Central memory CD8-positive, alpha-beta T cell (primary cell): Measurements from ENCODE around the gene SEC23A.
"Not testable (repeated sequence)": the region's sequence is repeated elsewhere in the genome, so short reads cannot be mapped to it uniquely, and the experiment has no call there.

Experiments
- ATAC-seq: fragments of 150-1000 bp; cut with Tn5 transposase; replicated peaks from 2 replicates; pipeline ENCODE4 v1.10.0; 2022; ENCODE audit warnings: mild to moderate bottlenecking, moderate FRiP score, moderate number of reproducible peaks; ENCODE audit not compliant: poor library complexity, severe bottlenecking; ENCODE audit errors: extremely low read depth
- DNase-seq, 2 donors: peaks; one replicate each; pipeline ENCODE4 v3.0.0; 2021; ENCODE audit warnings: low spot score in 2 of 2
- H3K27ac Mint-ChIP-seq: one replicate; pipeline ENCODE4 v1.8.0; 2022; ENCODE audit warnings: low read depth, mild to moderate bottlenecking, moderate library complexity, mixed read lengths
- H3K27me3 Mint-ChIP-seq: one replicate; pipeline ENCODE4 v1.8.0; 2022; ENCODE audit warnings: mixed read lengths
- H3K36me3 Mint-ChIP-seq: one replicate; pipeline ENCODE4 v1.8.0; 2022; ENCODE audit warnings: mild to moderate bottlenecking, moderate library complexity, mixed read lengths; ENCODE audit not compliant: insufficient read depth
- H3K4me1 Mint-ChIP-seq: one replicate; pipeline ENCODE4 v1.8.0; 2022; ENCODE audit warnings: mixed read lengths
- H3K4me3 Mint-ChIP-seq: one replicate; pipeline ENCODE4 v1.8.0; 2022; ENCODE audit warnings: mild to moderate bottlenecking, moderate library complexity, mixed read lengths
- H3K9me3 Mint-ChIP-seq: one replicate; pipeline ENCODE4 v1.8.0; 2022; ENCODE audit warnings: mixed read lengths

Gene SEC23A

GRCh38 chr14:39080886-39081285 is 22.1 kb downstream of the SEC23A start:
- H3K27ac Mint-ChIP-seq = peak overlapping the region; percentile 25
- DNase-seq (no peak), ATAC-seq (no peak)
- H3K4me3 Mint-ChIP-seq = no peak overlapping the region
- H3K4me1 Mint-ChIP-seq = peaks cover 10% of the 10 kb centered on the region
- no peaks in the 10 kb centered on the region for H3K9me3 Mint-ChIP-seq
- H3K27me3 Mint-ChIP-seq = no peaks in the 10 kb centered on the region
- H3K36me3 Mint-ChIP-seq = peaks cover 59% of the 10 kb centered on the region

DNA sequence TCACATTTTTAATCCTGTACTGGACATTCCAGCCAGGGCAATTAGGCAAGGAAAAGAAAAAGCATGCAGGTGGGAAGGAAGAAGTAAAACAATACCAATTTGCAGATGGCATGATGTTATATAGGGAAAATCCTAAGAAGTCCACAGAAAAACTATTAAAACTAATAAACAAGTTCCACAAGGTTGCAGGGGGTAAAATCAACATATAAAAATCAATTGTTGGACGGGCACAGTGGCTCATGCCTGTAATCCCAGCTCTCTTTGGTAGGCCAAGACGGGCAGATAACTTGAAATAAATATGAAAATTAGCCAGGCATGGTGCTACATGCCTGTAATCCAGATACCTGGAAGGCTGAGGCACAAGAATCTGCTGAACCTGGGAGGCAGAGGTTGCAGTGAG is 31.9 kb downstream of the SEC23A start:
- peaks cover 22% of the 10 kb centered on the region for H3K4me1 Mint-ChIP-seq
- H3K27me3 Mint-ChIP-seq = no peaks in the 10 kb centered on the region
- no peaks in the 10 kb centered on the region for H3K9me3 Mint-ChIP-seq
- ATAC-seq = no peak
- peaks cover 60% of the 10 kb centered on the region for H3K36me3 Mint-ChIP-seq
- H3K27ac Mint-ChIP-seq = no peak overlapping the region
- H3K4me3 Mint-ChIP-seq = no peak overlapping the region
- DNase-seq = no peak

GRCh38 chr14:39069923-39070322 is 33.1 kb downstream of the SEC23A start:
- no peak overlapping the region for H3K4me3 Mint-ChIP-seq
- peaks cover 57% of the 10 kb centered on the region for H3K36me3 Mint-ChIP-seq
- peak overlapping the region; percentile 26 for H3K27ac Mint-ChIP-seq
- H3K9me3 Mint-ChIP-seq = no peaks in the 10 kb centered on the region
- H3K27me3 Mint-ChIP-seq = no peaks in the 10 kb centered on the region
- DNase-seq = no peak
- ATAC-seq = no peak
- H3K4me1 Mint-ChIP-seq = peaks cover 22% of the 10 kb centered on the region

DNA sequence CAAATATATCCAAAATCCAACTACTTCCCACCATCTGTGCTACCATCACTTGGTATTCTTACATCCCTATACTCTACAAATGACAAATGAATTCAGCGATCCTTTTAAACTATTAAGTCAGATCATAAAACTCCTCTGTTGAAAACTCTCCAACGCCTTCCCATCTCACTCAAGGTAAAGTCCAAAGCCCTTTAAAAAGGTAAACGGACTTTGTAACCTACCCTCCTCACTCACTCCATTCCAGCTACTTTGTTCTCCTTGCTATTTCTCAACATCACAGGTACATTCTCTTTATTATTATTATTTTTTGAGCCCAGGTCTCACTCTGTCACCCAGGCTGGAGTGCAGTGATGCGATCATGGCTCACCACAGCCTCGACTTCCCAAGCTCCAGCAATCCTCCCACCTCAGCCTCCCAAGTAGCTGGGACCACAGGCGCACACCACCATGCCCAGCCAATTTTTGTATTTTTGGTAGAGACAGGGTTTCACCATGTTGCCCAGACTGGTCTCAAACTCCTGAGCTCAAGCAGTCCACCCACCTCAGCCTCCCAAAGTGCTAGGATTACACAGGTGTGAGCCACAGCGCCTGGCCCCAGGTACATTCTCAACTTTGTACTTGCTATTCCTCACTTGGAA is 33.7 kb downstream of the SEC23A start:
- not testable (repeated sequence) for H3K4me3 Mint-ChIP-seq, H3K27me3 Mint-ChIP-seq, DNase-seq, H3K9me3 Mint-ChIP-seq, ATAC-seq
- Mint-ChIP-seq H3K4me1 (peaks cover 22% of the 10 kb centered on the region), H3K36me3 (peaks cover 57% of the 10 kb centered on the region), H3K27ac (peak overlapping the region; percentile 26)

- Mint-ChIP-seq H3K27ac (no peak overlapping the region), H3K4me1 (no peaks in the 10 kb centered on the region), H3K36me3 (peaks cover 42% of the 10 kb centered on the region), H3K4me3 (no peak overlapping the region), H3K27me3 (no peaks in the 10 kb centered on the region), H3K9me3 (no peaks in the 10 kb centered on the region)
- no peak for DNase-seq
- ATAC-seq = no peak
These were observed 42.1 kb downstream of the SEC23A start for GRCh38 chr14:39060818-39061437.

- H3K9me3 Mint-ChIP-seq = no peaks in the 10 kb centered on the region
- H3K4me1 Mint-ChIP-seq = no peaks in the 10 kb centered on the region
- DNase-seq (no peak), ATAC-seq (no peak)
- no peak overlapping the region for H3K27ac Mint-ChIP-seq
- no peaks in the 10 kb centered on the region for H3K27me3 Mint-ChIP-seq
- H3K36me3 Mint-ChIP-seq = peaks cover 38% of the 10 kb centered on the region
- H3K4me3 Mint-ChIP-seq = no peak overlapping the region
These were observed 47.1 kb downstream of the SEC23A start for GRCh38 chr14:39055786-39056474.

DNA sequence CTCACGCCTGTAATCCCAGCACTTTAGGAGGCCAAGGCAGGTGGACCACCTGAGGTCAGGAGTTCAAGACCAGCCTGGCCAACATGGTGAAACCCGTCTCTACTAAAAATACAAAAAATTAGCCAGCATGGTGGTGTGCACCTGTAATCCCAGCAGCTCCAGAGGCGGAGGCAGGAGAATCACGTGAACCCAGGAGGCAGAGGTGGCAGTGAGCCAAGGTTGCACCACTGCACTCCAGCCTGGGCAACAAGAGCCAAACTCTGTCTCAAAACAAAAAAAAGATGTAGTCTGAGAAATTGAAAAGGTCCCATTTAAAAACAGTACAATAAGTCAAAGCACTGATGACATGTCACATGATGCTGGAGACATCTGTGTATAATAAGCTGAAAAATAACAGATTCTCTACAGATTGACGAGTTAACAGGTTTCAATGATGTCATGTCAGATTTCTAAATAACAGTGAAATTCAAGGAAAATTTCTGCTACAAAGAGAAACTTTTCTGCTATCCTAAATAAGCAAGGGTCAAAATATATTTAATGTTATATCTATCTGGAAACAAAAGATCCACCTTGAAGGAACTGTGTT is 50.1 kb downstream of the SEC23A start:
- not testable (repeated sequence) for ATAC-seq, H3K27me3 Mint-ChIP-seq, H3K27ac Mint-ChIP-seq, H3K9me3 Mint-ChIP-seq, H3K4me3 Mint-ChIP-seq, DNase-seq, H3K4me1 Mint-ChIP-seq
- peaks cover 43% of the 10 kb centered on the region for H3K36me3 Mint-ChIP-seq

DNA sequence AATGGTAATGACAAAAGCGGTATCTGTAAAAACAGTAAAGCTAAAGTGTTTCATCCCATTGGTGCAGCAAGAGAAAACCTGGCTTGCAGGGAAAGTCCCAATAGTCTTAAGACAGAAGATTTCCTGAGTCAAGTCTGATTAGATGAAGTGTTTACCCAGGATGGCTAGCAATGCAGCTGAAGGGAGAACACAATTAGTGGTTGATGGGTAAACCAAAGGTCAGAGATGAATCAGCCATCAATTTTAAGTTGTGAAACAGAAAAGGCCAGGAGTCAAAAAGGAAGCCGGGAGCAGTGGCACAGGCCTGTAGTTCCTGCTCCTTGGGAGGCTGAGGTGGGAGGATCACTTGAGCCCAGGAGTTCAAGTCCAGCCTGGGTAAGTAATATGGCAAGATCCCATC is 52.6 kb downstream of the SEC23A start:
- no peaks in the 10 kb centered on the region for H3K27me3 Mint-ChIP-seq
- H3K27ac Mint-ChIP-seq = no peak overlapping the region
- no peak overlapping the region for H3K4me3 Mint-ChIP-seq
- H3K36me3 Mint-ChIP-seq = peaks cover 59% of the 10 kb centered on the region
- ATAC-seq = no peak
- no peak for DNase-seq
- no peaks in the 10 kb centered on the region for H3K9me3 Mint-ChIP-seq
- peaks cover 6% of the 10 kb centered on the region for H3K4me1 Mint-ChIP-seq

DNA sequence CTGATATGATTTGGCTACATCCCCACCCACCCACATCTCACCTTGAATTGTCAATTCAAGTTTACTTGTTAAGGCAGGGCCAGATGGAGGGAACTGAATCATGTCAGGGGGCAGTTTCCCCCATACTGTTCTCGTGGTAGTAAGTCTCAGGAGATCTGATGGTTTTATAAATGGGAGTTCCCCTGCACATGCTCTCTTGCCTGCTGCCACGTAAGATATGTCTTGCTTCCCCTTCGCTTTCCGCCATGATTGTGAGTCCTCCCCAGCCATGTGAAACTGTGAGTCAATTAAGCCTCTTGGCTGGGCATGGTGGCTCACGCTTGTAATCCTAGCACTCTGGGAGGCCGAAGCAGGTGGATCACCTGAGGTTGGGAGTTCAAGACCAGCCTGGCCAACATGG is 57.1 kb downstream of the SEC23A start:
- not testable (repeated sequence) for ATAC-seq, H3K27me3 Mint-ChIP-seq, H3K4me1 Mint-ChIP-seq, H3K4me3 Mint-ChIP-seq, H3K27ac Mint-ChIP-seq, H3K9me3 Mint-ChIP-seq, DNase-seq
- H3K36me3 Mint-ChIP-seq = peaks cover 52% of the 10 kb centered on the region

DNA sequence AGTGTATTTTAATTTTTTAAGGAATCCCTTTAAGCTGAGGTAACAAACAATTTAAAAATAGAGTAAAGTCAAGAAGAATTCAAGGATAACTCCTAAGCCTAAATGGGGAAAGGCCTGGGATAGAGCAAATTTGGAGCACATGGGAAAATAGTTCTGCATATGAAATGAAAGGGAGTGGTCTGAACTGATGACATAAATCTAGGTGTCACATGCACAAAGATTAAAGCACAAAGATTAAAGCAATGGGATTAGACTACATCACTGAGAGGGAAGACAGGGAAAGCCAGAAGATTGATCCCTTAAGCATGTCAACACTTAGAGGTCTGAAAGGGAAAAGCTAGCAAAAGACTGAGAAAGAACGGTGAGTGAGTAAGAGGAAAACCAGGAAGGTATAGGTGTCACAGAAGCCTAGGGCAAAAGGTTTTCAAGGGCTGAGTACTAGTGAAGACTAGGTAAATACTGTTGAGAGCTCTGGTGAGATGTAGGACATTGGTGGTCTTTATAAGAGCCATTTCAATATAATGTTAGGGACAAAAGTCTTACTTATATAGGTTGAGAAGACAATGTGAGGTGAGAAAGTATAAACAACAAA is 59.6 kb downstream of the SEC23A start:
- peaks cover 51% of the 10 kb centered on the region for H3K36me3 Mint-ChIP-seq
- H3K27ac Mint-ChIP-seq = no peak overlapping the region
- H3K4me1 Mint-ChIP-seq = peaks cover 6% of the 10 kb centered on the region
- H3K9me3 Mint-ChIP-seq = no peaks in the 10 kb centered on the region
- ATAC-seq (no peak), DNase-seq (no peak)
- no peak overlapping the region for H3K4me3 Mint-ChIP-seq
- H3K27me3 Mint-ChIP-seq = no peaks in the 10 kb centered on the region

GRCh38 chr14:39040529-39040928 is 62.5 kb downstream of the SEC23A start:
- H3K36me3 Mint-ChIP-seq = peaks cover 33% of the 10 kb centered on the region
- H3K27ac Mint-ChIP-seq = no peak overlapping the region
- H3K9me3 Mint-ChIP-seq = no peaks in the 10 kb centered on the region
- DNase-seq (no peak), ATAC-seq (no peak)
- no peaks in the 10 kb centered on the region for H3K4me1 Mint-ChIP-seq
- no peak overlapping the region for H3K4me3 Mint-ChIP-seq
- no peaks in the 10 kb centered on the region for H3K27me3 Mint-ChIP-seq

DNA sequence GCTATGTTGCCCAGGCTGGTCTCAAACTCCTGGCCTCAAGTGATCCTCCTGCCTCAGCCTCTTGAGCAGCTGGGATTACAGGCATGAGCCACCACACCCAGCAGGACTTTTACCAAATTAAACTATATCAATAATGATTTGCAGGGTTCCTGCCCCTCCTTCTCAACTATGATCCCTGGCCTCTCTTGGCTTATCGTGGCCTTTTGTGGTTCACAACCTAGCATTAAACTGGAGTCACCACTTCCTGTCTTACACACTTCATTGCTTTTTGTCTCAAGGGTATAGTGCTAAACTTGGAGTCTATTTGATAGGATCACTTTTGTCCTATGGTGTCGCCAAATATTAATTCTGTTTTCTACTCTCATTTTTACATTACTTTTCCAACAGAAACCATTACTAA is 64.5 kb downstream of the SEC23A start:
- Mint-ChIP-seq H3K4me3 (no peak overlapping the region), H3K4me1 (no peaks in the 10 kb centered on the region), H3K36me3 (peaks cover 25% of the 10 kb centered on the region), H3K9me3 (no peaks in the 10 kb centered on the region), H3K27ac (no peak overlapping the region), H3K27me3 (no peaks in the 10 kb centered on the region)
- ATAC-seq (no peak), DNase-seq (no peak)
